Measurements from ENCODE around the gene TCP1.

GRCh38 chr6:159807150-159807858 is 17.9 kb upstream of the TCP1 start:
- TF ChIP-seq CTCF (IDR thresholded peaks at IDR 0.05): no peak
- no peak for TF ChIP-seq POLR2A (IDR thresholded peaks at IDR 0.05)
- TF ChIP-seq POLR2AphosphoS5 (IDR thresholded peaks at IDR 0.05; ENCODE audit: insufficient read depth in 1 of 2, low read depth in 1 of 2): no peak
